Fibroblast of upper back skin (primary cell): ENCODE data around the gene CDH26.

Source experiments
- DNase-seq: peaks from one replicate; pipeline ENCODE4 v3.0.0-alpha.2; 2013

CDH26 gene

DNA sequence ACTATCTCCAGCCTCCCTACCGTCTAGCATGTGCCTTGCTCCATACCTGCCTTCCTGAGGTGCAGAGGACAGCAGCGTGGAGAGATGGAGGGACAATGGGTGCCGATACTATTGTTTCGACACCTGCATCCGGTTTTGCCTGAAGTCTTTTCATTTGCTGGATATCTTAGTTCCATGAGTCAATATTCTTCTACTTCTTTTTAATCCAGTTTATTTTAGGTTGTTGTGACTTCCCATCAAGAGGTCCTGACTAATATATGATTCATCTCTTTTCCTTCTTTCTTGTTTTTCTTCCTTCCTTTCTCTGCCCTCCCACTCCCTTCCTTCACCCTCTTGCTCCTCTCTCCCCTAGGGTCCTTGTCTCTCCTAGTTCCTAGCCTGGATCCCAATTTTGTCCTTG lies 91.4 kb downstream of the CDH26 start:
- no peak for DNase-seq

DNA sequence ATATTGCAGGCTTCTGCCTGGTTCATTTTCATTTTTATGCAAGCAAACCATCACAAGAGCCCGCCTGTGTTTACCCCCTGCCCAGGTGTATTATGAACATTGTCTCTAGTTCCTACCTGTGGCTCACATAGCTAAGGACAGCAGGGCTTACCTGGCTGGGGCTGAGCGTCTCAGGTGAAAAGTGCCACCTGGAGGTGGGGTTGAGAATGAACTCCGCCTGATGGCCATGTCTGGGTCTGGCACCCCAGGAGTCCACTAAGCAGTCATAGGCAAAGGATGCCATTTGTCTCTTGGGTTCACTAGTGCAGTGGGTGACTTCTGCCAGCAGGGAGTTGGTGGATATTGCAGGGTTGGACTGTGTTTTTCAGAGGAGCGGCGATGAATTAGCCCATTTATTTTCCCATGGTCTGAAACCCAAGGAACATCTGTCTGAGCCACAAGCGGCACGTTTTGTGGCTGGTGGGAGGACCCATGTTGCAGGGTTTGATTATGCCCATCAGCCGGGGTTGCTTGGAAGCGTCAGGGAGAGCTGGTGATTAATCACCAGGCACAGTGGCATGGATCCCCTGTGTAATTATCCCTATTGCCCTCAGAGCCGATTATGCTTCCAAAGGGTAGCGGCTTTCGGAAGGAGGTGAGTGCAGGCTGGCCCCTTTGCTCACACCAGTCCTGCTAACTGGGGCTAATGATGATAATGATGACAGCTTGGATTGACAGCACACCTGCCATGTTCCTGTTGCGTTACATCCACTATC lies 92.1 kb downstream of the CDH26 start:
- no peak for DNase-seq

DNA sequence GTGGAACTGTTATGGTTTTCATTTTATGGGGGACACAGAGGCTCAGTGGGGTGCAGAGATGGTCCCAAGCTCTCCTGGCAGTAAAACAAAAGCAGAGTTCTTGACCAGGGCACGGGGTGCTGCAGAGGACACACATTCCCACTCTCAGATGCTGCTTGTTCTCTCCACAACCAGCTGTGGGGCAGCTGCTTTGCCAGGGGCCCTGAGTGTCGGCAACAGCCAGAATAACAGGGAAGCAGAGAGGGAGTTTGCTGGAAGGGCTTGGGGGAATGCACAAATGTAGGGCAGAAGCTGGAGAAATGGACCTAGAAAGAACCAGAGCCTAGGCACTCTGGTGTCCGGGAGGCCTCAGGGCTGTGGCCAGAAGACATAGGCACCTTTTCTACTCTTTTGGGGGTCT lies 93.7 kb downstream of the CDH26 start:
- no peak for DNase-seq

DNA sequence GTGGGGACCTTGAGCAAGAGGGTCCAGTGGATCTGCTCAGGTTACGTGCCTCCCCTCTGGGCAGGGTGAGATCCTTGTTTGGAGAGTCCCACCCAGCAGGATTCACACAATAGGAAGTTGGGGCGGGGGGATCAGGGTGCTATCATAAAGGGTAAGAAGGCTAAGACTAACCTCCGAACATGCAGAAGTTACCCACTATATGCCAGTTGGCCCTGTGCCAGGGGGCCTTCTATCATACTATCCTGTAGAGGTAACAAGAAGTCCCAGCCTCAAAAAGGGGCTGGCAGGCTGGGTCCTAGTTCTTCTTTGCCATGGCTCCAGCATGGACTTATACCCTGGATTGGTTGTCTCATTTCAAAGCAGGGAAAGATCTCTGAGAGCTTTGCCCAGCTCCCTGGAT lies 94.1 kb downstream of the CDH26 start:
- DNase-seq = no peak

DNA sequence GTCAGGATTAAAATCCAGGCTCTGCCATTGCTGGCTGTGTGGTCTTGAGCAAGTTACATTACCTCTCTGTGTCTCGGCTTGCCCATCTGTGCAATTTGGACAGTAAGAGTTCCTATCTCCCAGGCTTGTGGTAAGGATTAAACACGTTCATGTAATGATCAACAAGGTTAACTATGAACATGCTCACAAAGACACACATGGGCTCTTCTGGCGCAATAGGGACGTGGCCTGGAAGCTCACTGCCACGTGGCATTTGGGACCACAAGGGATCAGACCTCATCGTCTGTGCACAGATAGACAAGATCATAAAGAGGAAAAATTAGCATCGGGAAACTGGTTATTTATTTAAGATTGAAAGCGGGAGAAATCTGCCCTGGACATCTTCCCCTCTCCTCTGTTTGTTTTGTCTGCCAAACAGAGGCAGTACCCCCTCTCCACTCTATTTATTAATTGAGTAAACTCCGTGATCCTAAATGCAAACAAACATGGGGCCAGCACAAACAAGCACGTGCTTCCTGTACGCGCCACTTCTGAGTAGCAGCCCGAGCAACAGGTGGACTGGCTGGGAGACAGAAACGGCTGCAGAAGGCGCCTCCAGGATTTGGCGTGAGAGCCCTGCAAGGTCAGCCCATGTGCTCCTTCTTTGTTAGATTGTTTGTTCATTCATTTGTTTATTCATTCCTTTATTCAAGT lies 95.0 kb downstream of the CDH26 start:
- no peak for DNase-seq

DNA sequence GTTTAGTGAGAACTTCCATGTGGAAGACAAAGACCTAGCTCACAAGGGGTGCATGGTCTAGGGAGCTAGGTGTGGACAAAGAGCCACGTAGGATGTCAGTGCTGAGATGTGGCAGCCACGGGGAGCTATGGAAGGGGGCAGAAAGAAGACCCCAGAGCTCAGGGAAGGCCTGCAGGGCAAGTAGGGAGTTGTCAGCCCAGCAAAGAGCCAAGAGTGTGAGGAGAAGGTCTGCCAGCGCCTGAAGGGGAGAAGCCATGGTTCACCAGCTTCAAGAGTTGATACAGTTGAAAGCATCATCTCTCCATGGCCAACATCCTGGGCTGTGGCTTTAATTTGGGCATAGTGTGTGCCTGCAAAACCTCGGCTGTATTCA lies 95.6 kb downstream of the CDH26 start:
- no peak for DNase-seq

DNA sequence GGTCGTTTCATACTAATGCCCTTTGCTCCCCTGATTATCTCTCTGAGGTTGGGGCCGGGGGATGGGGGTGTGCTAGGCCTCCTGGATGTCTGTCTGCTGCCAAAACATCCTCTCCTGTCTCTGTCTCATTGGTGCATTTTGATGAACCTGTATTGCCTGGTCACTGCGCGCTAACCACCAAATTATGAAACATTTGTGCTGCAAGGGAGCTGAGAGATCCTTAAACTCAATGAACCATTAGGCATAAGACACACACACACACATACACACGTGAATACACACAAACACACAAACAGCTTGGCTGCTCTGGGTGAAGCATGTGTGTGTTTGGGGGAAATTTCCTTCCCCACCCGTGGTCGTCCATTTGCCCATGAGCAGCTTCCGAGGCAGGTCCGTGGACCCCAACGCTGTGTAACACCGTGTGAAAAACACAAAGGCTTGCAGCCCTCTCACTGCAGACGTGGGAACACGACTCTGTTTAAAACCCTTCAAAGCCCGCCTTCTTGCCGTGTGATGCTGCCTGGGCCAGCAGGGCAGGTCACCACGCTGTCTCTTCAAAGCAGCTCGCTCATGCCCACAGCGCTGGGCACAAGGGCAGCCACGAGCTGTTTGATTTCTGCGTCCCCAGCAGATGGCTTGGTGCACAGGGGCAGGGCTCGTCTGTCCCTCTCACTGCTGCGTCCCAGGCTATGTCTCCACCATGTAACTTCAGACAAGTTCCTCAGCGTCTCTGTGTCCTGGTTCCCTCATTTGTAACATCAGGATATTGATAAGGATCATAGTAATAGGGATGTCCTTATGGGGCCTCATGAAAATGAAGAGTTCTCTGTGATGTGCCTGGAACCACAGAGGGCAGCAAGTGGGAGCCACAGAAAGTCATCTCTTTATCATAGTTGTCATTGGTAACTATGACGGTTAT lies 96.8 kb downstream of the CDH26 start:
- DNase-seq = no peak

DNA sequence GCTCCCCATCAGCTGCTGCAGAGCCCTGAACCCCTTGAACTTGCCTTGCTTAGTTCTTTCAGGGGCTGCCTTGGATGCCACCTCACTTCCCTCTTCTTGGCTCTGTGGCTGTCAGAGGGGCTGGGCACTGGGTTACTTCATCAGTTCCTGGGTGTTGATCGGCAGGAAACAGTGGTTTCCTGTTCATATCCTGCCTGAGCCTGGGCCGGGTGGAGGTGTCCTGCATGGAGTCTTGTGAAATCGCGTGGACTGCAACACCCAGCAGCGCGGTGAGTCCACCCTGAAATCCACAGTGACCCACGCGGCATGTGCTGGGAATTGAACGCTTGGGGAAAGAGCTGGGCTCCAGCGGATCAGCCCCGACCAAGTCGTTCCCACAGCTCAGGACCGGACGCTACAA lies 97.5 kb downstream of the CDH26 start:
- DNase-seq = peak; percentile 43

DNA sequence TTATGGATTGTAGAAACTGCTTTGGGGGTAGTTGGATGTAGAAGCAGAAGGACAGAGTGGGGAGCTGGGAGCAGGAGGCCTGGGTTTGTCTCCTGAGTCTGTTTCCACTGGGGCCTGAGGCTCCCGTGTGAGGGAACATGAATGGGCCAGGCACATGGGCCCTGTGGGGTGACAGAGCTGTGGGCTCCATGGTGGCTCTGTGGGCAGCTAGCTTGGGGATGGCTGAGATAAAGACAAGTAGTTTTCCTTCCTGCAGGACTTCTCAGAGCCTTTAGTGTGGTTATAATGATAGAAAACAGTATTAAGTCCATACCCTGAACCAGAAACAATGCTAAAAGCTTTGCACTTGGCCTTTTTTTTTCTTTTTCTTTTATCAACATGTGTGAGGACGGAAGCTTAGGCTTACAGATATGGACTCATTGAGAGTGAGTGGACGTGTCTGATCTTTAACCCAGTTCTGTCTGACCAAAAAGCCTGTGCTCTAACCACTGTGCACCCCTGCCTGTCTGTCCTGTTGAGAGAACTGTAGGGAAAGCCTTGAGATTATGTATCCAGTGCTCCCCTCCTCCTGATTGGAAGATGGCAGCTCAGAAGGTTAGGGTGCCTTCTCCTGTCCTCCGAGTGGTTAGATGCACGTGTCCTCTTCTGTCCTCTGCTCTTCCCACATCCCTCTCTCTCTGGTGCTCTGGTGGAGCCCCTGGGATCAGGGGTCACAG lies 98.3 kb downstream of the CDH26 start:
- no peak for DNase-seq

DNA sequence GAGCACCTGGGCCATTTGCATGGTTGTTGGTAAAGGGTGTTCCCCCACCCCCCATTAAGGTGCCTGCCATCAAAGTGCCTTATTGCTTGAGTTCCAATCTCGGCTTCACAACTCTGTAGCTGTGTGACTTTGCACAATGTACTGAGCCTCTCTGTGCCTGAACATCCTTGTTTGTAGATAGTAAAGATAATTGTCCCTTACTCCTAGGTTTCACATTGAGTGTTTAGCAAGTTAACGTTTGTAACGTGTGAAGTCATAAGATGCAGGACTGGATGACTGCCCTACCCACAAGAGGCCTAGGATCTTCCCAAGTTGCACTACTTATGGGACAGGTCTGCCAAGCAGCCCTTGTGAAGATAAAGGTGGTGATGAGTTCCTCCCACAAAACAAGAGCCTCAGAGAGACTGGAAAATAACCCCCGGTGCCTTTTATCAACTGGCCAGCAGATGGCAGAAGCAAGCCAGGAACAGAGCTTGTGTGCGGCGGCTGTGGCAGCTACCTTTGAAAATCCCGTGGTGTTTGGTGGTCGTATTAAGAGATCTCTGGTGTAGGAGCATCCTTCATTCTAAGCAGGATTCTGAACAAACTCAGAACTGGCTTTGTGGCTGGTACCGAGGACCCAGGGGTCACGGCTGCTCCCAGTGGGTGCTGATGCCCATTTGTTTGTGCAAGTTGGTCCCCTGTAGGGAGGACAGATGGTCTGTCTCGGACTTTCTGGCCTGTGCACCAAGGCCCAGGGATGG lies 99.1 kb downstream of the CDH26 start:
- DNase-seq = peak; percentile 78

DNA sequence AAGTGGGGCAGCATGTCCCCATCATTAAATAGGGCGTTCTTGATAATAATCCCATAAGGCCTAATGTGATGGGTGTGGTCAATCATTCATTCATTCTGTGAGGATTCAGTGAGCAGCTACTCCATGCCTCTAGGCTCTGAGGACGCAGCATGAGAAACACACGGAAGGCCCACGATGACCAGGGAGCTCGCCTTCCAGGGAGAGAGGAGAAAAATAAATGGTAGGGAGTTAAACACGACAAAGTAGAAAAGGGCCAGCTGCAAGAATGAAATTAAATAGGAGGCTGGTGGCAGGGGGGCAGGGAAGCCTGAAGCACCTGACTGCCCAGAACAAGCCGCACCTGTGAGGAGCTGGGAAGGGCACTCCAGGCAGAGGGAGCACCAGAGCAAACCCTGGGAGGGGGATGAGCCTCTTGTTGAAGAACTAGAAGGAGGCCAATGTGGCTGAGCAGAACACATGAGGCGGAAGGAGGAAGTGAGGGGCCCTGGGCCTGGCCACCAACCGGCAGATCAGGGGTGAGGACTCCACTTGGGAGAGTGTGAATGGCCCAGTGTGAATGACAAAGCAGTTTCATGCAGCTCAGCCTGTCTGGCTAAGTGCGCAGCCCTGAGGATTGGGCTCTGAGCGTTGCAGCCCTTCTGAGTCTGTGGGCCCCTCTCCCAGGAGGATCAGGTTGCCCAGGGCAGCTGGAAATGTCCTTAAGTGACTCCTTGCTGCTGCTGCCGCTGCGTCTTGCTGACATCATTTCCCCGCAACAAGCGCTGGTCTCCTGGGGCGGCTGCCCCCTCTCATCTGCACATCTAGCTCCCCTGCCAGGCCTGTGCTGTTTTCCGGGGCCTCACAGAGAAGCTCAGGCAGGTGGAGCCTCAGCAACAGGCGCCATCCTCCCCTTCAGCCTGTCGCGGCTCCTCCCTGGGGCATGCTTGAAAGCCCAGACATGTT lies 99.9 kb downstream of the CDH26 start:
- peak; percentile 77 for DNase-seq

DNA sequence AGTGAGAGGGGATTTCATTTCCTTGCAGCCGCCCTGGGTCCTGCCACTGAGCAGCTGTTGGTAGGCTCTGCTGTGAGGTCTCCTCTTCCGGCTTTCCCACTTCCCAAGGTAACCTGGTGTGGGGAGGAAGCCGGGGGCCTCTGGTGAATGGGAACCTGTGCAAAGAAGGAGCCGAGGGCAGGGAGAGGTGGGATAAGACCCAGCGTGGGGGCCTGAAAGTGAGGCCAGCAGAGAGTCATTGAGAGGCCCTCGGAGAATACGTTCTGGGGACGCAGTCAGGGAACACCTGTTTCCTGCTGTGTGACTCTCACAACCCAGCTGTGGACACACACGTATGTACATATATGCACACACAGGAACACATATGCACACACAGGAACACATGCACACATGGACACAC lies 100.7 kb downstream of the CDH26 start:
- no peak for DNase-seq

DNA sequence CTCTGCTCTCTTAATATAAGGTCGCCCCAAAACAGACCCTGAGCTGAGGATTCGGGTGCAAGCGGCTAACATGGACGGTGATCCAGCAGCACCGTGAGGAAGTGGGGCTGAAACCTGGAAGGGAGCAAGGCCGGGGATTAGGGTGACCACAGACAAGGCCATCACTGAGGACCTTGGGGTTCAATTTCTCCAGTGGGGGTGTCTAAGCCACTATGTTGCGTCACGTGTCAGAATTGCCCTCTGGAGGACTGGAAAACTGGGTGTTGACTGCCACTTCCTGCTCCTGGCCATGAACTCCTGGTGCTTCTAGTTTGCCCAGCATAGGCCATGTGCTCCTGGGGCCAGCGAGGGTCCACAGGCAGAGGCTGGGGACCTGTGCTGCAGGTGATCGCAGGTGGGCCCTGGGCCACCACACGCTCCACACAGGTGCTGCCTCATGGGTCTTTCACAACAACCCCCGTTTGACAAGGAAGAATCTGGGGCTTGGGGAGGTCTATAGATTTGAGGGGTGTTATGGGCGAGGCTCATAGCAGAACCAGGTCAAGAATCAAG lies 101.9 kb downstream of the CDH26 start:
- no peak for DNase-seq

DNA sequence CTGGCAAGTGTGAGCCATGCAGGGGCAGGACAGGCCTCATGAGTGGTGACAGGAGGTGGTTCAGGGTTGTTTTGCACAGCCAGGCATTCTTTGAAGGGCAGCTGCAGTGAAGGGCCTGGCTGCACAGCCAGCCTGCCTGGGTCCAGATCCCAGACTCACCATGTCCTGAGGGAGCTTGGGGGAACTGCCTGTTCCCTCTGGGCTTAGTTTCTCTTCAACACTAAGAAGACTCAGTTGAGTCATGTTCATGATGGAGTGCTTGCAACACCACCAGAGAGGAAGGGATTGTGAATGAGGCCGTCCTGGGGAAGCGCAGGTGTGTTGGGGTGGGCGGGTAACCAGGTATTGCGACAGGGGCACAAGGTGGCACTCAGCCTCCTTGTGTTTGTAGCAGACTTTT lies 102.4 kb downstream of the CDH26 start:
- DNase-seq = no peak

DNA sequence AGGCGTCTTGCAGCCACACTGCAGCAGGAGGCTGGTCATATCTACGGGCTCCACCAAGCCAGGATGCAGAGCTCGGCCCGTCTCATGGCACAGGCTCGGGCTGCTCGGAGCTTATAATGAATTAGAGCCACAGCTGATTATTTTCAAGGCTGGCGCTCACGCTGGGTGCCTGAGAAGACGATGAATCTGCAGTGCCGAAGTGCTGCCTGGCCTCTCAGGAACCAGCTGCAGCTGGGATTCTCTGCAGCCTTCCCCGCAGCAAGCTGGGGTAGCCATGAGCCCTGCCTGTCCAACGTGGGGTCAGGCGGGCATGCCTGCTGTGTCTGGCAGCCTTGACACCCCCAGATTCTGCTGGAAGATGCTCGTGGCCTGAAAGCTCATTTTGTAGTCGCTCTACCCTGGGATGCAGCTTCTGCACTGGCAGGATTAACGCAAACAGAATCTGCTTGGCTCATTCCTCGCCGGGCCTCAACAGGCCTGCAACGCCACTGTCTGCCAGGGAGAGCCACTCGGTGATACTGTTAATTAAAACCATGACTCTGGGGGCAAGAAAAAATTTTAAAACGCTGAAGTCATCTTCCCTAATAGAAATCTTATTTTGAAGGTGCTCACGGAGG lies 104.3 kb downstream of the CDH26 start:
- no peak for DNase-seq

DNA sequence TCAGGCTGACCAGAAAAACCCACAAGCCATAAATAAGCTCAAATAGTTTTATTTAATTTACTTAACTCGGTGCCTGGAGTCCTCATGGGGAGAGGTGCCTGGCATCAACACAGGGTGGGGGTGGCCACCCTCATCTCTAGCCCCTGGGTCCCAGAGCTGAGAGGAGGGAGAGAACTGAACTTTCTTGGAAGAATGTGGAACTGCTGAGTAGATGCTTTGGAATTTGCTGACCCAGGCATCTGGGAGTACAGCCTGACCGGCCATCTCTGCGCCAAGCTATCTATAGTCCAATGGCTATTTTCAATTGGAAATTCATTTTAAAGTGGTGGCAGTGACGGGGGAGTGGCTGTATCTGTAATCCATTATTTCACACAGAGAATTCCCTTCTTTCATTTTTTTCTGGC lies 104.8 kb downstream of the CDH26 start:
- peak; percentile 96 for DNase-seq

DNA sequence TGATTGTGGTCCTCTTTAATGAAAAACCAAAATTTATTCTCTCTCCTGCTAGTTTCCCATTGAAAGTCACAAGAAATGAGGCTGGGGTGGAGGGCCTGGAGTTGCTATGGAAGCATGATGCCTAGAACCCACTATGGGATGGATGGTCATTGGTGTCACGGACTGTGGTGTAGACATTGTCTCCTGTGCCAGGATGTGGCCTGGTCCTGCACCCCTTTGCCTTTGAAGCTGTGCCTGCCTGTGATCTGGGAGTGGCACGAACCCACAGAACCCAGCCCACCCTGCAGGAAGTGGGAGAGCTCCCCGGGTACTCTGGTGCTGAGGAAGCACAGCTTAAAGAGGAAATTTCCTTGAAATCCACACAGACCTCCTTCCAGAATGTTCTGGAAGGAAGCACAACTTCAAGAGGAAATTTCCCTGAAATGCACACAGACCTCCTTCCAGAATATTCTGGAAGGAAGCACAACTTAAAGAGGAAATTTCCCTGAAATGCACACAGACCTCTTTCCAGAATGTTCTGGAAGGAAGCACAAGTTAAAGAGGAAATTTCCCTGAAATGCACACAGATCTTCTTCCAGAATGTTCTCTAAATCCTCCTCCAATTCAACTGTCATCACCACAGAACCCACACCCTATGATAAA lies 105.6 kb downstream of the CDH26 start:
- DNase-seq = no peak
